Naive B cell (primary cell): ENCODE results near the gene USH1G. TPM values are rescaled to one million over a fixed set of nuclear protein-coding genes. Genes with fewer than 3 reads are reported as not detected.

Experiments used
- ATAC-seq, 2 donors: fragments of 150-1000 bp; cut with Tn5 transposase; 2 replicates each; pipeline ENCODE4 v1.10.0; 2021; ENCODE audit warnings: low read depth in 2 of 2, mild to moderate bottlenecking in 2 of 2, moderate library complexity in 2 of 2
- DNase-seq: peaks from one replicate; pipeline ENCODE4 v3.0.0; 2022
- H3K27ac Mint-ChIP-seq, 6 donors: one replicate each; pipeline ENCODE4 v1.8.0; 2020 to 2022; ENCODE audit warnings: mild to moderate bottlenecking in 6 of 6, mixed read lengths in 6 of 6, moderate library complexity in 5 of 6, inconsistent platforms in 2 of 6
- H3K27me3 Mint-ChIP-seq, 3 donors: one replicate each; pipeline ENCODE4 v1.8.0; 2021 to 2022; ENCODE audit warnings: mixed read lengths in 3 of 3, mild to moderate bottlenecking in 1 of 3
- H3K36me3 Mint-ChIP-seq, 2 donors: one replicate each; pipeline ENCODE4 v1.8.0; 2020 to 2022; ENCODE audit warnings: mixed read lengths in 2 of 2, inconsistent platforms in 1 of 2, mild to moderate bottlenecking in 1 of 2
- H3K4me1 Mint-ChIP-seq, 3 donors: one replicate each; pipeline ENCODE4 v1.8.0; 2020 to 2022; ENCODE audit warnings: mixed read lengths in 3 of 3, inconsistent platforms in 1 of 3, mild to moderate bottlenecking in 1 of 3, moderate library complexity in 1 of 3
- H3K4me3 Mint-ChIP-seq, 8 donors: one replicate each; pipeline ENCODE4 v1.8.0; 2020 to 2022; ENCODE audit warnings: mild to moderate bottlenecking in 8 of 8, mixed read lengths in 8 of 8, moderate library complexity in 8 of 8, inconsistent platforms in 2 of 8
- H3K9me3 Mint-ChIP-seq, 7 donors: one replicate each; pipeline ENCODE4 v1.8.0; 2020 to 2022; ENCODE audit warnings: mixed read lengths in 7 of 7, mild to moderate bottlenecking in 5 of 7, inconsistent platforms in 2 of 7, moderate library complexity in 1 of 7
- polyA plus RNA-seq, 6 donors: library from polyadenylated mRNA; unstranded; fragments of 300-500 nt; fragmentation: Illumina TruSeq; gene quantifications; one replicate each; pipeline ENCODE4 v1.2.3, GENCODE V29; 2021; ENCODE audit warnings: low read depth in 6 of 6

USH1G gene
- polyA plus RNA-seq, 6 donors from 2014 or later: not detected

GRCh38 chr17:74879308-74879707 lies 43.7 kb downstream of the USH1G start:
- Mint-ChIP-seq H3K27ac (peak overlapping the region in 1 of 6 donors; percentile 52), H3K9me3 (no peaks in the 10 kb centered on the region), H3K27me3 (peaks cover 10 to 48% (median 20%) of the 10 kb centered on the region in 3 donors)

GRCh38 chr17:74878658-74879057 lies 44.4 kb downstream of the USH1G start:
- no peak for ATAC-seq
- no peaks in the 10 kb centered on the region for H3K9me3 Mint-ChIP-seq
- H3K27me3 Mint-ChIP-seq: peaks cover 5 to 42% (median 17%) of the 10 kb centered on the region in 3 donors
- no peak for DNase-seq
- H3K36me3 Mint-ChIP-seq: no peaks in the 10 kb centered on the region
- H3K27ac Mint-ChIP-seq: peak overlapping the region in 1 of 6 donors; percentile 52
- no peak overlapping the region for H3K4me3 Mint-ChIP-seq
- H3K4me1 Mint-ChIP-seq: peaks cover 4 to 5% (median 5%) of the 10 kb centered on the region in 3 donors

More at GRCh38 chr17:74879308-74879707, 43.7 kb downstream of the USH1G start:
- ATAC-seq (no peak), DNase-seq (no peak)
- H3K4me1 Mint-ChIP-seq: no peaks in the 10 kb centered on the region
- H3K4me3 Mint-ChIP-seq: no peak overlapping the region
- peaks cover 0 to 2% of the 10 kb centered on the region in 2 donors for H3K36me3 Mint-ChIP-seq

DNA sequence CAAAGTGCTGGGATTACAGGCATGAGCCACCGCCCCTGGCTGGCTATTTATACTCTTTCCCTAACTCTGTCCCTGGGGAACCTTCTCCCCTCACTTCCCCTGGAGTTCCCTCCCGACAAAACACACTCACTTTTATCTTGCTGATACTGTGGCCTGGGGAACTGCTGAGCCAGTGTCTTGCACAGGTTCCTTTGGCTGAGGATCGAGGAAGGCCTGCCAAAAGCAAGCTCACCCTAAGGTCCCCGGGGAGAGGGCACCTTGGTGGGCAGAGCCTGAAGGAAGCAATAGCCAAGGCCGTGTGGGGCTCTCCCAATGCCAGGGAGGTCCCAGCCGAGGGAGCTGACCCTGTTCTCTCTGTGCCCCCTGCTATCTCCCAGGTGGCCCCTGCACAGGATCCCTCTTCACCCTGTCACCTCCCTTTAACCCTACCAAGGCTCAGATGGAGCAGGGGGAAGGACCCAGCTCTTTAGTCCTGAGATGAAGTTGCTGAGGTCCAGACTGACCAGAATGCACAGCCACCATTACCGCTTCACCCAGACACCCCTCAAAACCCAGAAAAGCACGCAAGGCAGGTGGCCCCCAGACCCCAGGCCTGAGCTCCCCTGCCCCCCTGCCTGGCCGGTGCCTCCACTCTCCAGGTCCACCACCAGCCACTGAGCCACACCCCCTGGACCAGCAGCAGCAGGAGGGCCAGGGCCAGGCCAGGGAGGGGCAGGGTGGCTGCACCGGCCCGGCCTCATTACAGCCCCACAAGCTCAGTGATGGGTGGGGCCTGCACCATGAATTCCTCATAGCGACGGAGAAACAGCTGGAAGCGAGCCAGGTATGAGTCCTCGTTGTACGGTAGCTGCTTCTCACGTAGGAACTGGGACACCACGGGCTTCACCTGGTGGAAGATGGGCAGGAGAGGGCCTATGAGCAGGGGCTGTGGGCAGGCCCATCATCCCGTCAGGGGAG lies 45.2 kb downstream of the USH1G start:
- Mint-ChIP-seq H3K4me3 (no peak overlapping the region), H3K4me1 (peaks cover 4 to 8% (median 6%) of the 10 kb centered on the region in 3 donors), H3K36me3 (no peaks in the 10 kb centered on the region), H3K27ac (peak overlapping the region in 3 of 6 donors; percentile 66 to 86 (median 70)), H3K27me3 (peaks cover 5 to 39% (median 17%) of the 10 kb centered on the region in 3 donors), H3K9me3 (no peaks in the 10 kb centered on the region)
- ATAC-seq (no peak), DNase-seq (no peak)

DNA sequence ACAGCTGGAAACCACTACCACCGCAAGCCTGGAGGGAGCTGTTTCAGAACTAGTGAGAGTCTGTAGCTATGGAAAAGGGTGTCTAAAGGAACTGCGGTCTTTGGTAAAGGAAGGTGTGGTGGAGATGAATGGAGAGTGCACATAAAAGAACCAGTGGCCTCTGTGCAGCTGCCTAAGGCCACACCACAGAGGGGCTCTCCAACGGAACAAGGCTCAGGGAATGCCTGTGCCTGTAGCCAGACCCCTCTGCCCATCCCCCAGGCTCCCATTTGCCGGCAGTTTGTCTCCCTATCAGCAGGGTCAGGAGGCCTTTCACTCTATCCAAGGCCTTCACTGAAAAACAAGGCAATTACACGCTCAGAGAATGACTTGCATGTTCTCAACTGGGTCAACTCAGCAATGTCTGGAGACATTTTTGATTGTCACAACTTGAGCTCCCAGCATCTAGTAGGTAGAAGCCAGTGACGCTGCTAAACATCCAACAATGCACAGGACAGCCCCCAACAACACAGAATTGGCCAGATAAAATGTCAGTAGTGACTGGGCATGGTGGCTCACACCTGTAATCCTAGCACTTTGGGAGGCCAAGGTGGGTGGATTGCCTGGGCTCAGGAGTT lies 47.0 kb downstream of the USH1G start:
- H3K9me3 Mint-ChIP-seq: no peaks in the 10 kb centered on the region
- peaks cover 18 to 21% (median 19%) of the 10 kb centered on the region in 3 donors for H3K4me1 Mint-ChIP-seq
- H3K4me3 Mint-ChIP-seq: peak overlapping the region in 2 of 8 donors; percentile 18 to 29
- ATAC-seq (no peak), DNase-seq (no peak)
- peak overlapping the region in 1 of 6 donors; percentile 94 for H3K27ac Mint-ChIP-seq
- peaks cover 5 to 28% (median 17%) of the 10 kb centered on the region in 3 donors for H3K27me3 Mint-ChIP-seq
- no peaks in the 10 kb centered on the region for H3K36me3 Mint-ChIP-seq

GRCh38 chr17:74875155-74875976 lies 47.7 kb downstream of the USH1G start:
- ATAC-seq (no peak), DNase-seq (no peak)
- Mint-ChIP-seq H3K27me3 (peaks cover 5 to 21% (median 17%) of the 10 kb centered on the region in 3 donors), H3K4me1 (peaks cover 19 to 21% (median 19%) of the 10 kb centered on the region in 3 donors), H3K4me3 (peak overlapping the region in 1 of 8 donors; percentile 90), H3K9me3 (no peaks in the 10 kb centered on the region), H3K36me3 (no peaks in the 10 kb centered on the region), H3K27ac (peak overlapping the region in 2 of 6 donors; percentile 85 to 94)

GRCh38 chr17:74874615-74875037 lies 48.4 kb downstream of the USH1G start:
- DNase-seq (no peak), ATAC-seq (no peak)
- H3K36me3 Mint-ChIP-seq: no peaks in the 10 kb centered on the region
- H3K27me3 Mint-ChIP-seq: peaks cover 2 to 16% (median 12%) of the 10 kb centered on the region in 3 donors
- peak overlapping the region in 4 of 8 donors; percentile 12 to 90 (median 68) for H3K4me3 Mint-ChIP-seq
- H3K4me1 Mint-ChIP-seq: peaks cover 19 to 21% (median 20%) of the 10 kb centered on the region in 3 donors
- H3K27ac Mint-ChIP-seq: peak overlapping the region in 1 of 6 donors; percentile 9
- no peaks in the 10 kb centered on the region for H3K9me3 Mint-ChIP-seq

- Mint-ChIP-seq H3K27ac (peak overlapping the region; percentile 90 to 99 (median 97)), H3K27me3 (peaks cover 0 to 10% (median 7%) of the 10 kb centered on the region in 3 donors), H3K4me3 (peak overlapping the region; percentile 83 to 98 (median 96)), H3K4me1 (peaks cover 19 to 23% (median 21%) of the 10 kb centered on the region in 3 donors), H3K9me3 (no peaks in the 10 kb centered on the region), H3K36me3 (no peaks in the 10 kb centered on the region)
- ATAC-seq: no peak
- no peak for DNase-seq
Measured at GRCh38 chr17:74873874-74874614, 49.0 kb downstream of the USH1G start.

DNA sequence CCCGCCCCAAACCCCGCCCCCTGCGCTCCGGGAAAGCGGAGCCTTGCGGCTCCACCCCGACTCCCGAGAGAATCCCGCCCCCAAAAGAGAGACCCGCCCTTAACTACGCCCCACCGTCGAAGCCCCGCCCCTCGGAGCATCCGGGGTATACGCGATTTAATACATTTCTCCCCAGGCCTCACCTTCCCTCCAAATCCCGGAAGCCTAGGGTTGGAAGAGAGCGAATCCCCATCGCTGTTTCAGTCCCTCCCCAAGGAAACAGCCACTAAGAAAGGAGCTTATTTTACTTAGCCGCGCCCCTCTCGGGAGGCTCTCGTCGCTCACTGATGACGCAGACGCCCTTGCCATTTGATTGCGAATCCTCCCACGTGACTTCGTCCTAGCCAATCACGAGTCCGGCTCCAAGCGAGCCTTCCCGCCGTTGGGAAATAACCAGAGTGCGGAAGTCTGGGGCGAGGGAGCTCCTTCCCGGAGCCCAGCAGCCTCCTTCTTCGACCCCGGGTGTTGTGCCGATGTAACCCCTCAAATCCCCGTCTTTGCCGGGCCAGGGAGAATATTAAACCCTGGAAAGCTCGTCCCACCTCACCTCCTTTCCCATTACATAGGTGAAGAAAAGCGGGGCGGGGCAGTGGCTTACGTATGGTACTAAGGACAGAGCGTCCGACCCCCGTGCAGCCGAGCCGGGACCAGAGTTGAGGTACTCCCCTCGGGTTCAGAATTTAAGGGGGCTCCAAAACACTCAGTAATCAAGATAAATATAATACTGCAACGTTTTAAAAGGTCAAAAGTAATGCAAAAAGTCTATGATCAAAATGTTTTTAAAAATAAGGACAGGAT lies 49.8 kb downstream of the USH1G start:
- DNase-seq: peak; percentile 98
- H3K27me3 Mint-ChIP-seq: peaks cover 0 to 7% (median 5%) of the 10 kb centered on the region in 3 donors
- H3K4me1 Mint-ChIP-seq: peaks cover 19 to 23% (median 21%) of the 10 kb centered on the region in 3 donors
- H3K4me3 Mint-ChIP-seq: peak overlapping the region; percentile 83 to 98 (median 96)
- no peaks in the 10 kb centered on the region for H3K9me3 Mint-ChIP-seq
- ATAC-seq: peak; percentile 92 to 93
- H3K36me3 Mint-ChIP-seq: no peaks in the 10 kb centered on the region
- H3K27ac Mint-ChIP-seq: peak overlapping the region; percentile 90 to 99 (median 97)

DNA sequence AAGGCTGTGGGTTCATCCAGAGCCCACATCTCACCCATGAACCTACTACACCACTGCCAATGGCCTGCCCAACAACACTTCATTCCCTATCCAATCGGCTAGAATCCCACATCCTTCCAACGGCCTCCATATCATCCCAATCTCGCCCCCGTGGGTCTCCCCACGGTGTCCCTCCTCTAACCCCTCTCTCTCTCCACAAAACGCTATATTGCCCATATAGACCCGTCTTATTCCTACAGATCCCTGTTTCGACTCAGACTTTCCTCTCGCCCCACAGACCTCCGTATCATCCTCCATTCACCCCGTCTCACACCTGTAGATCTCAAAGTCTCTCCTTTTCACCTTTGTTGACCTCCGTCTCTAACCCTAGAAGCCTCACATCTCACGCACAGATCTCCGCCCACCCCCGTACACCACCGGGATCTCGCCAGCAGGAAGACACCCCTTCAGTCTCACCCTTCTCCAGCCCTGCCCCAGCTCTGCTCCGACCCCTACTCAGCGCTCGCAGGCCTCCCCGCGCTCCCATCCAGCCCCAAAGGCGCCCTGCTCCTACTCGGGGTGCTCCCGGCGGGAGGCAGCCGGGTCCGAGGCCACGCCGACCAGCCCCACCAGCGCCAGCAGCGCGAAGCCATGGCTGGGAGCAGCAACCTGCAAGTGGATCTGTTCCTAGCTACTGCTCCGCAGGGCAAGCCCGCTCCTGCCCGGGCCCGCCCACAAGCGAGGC lies 50.6 kb downstream of the USH1G start, which contains the start of gene FDXR:
TSS of gene FDXR (minus strand) at position 682 of the 724 bp plus-strand sequence. CDS start at position 632, 50 bp downstream.
- no peak for DNase-seq
- Mint-ChIP-seq H3K9me3 (no peaks in the 10 kb centered on the region), H3K27me3 (peaks cover 0 to 5% (median 3%) of the 10 kb centered on the region in 3 donors), H3K4me1 (peaks cover 19 to 23% (median 21%) of the 10 kb centered on the region in 3 donors), H3K27ac (peak within 1 kb of the TSS; percentile 90 to 99 (median 97)), H3K4me3 (peak within 1 kb of the TSS; percentile 83 to 98 (median 96)), H3K36me3 (no peaks in the 10 kb centered on the region)
- peak; percentile 2 for ATAC-seq

DNA sequence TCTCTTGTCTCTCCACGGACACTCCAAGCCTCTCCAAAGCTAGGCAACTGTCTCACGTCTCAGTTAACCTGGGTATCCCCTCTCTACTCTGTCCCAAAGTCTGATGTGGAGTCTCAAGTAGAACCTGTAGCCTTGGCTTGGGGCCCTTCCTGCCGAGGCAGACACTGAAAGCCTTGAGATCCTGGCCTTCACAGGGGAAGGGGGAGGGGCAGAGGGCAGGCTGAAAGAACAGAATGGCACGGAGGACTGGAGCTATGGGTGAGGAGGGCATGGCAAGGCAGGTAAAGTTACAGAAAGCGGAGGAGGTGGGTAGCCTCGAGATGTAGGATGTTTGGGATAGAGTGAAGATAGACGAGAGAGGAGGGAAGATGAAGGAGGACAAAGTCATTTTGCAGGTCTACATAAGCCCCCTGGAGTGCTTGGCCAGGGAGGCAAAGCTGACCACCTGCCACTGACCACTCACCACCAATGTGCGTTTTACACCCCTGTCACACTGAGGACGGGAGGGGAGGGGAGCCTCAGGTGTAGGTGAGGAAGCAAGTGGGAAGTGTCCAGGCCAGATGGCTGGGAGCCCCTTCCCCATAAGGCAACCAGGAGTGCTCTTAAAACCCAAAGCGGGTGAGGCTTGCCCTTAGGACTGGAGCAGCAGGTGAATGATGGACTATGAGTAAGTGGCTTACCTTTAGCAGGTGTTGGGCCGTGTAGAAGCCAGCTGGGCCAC lies 51.5 kb downstream of the USH1G start:
- DNase-seq (no peak), ATAC-seq (no peak)
- Mint-ChIP-seq H3K4me1 (peaks cover 19 to 23% (median 21%) of the 10 kb centered on the region in 3 donors), H3K4me3 (peak overlapping the region in 7 of 8 donors; percentile 71 to 96 (median 87)), H3K27ac (peak overlapping the region in 2 of 6 donors; percentile 5 to 12), H3K36me3 (no peaks in the 10 kb centered on the region), H3K27me3 (peaks cover 0 to 5% (median 0%) of the 10 kb centered on the region in 3 donors), H3K9me3 (no peaks in the 10 kb centered on the region)
